ENCODE measurements around the gene DCP2.

DCP2 gene

DNA sequence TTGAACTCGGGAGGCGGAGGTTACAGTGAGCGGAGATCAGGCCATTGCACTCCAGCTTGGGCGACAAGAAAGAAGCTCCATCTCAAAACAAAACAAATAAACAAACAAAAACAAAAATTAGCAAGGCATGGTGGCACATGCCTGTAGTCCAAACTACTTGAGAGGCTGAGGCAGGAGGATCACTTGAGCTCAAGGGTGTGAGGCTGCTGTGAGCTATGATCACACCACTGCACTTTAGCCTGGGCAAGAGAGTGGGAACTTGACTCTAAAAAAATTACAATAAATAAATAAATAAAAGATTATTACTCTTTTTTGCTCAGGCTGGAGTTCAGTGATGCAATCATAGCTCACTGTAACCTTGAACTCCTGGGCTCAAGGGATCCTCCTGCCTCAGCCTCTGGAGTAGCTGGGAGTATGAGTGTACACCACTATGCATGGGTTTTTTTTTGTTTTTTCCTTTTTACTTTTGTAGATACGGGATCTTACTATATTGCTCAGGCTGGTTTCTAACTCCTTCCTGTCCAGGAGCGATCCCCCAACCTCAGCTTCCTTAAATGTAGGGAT is 9.0 kb upstream of the DCP2 start:
- DNase-seq = no peak

DNA sequence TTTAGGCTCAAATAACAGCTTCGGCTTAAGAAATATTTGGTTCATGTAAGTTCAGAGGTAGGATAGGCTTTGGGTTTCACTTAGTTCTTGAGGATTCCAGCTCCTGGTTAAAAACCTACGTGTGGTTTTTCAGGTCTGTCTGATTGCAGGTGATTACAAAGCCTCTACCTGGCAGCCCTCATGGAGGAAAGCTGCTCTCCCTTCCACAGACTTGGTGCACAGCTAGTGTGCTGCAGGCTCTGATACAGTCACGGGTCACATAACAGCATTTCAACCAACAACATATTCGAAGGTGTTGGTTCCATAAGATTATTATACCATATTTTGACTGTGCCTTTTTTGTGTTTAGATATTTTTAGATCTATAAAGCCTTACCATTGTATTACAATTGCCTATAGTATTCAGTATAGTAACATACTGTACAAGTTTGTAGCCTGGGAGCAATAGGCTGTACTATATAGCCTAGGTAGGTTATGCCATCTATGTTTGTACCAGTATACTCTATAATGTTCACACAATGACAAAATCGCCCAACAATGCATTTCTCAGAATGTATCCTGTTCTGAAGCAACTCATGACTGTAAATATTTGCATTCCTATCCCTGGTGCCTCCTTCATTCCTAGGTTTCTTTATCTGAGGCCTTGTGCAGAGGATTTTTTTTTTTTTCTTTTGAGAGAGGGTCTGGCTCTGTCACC is 8.0 kb upstream of the DCP2 start:
- no peak for DNase-seq

DNA sequence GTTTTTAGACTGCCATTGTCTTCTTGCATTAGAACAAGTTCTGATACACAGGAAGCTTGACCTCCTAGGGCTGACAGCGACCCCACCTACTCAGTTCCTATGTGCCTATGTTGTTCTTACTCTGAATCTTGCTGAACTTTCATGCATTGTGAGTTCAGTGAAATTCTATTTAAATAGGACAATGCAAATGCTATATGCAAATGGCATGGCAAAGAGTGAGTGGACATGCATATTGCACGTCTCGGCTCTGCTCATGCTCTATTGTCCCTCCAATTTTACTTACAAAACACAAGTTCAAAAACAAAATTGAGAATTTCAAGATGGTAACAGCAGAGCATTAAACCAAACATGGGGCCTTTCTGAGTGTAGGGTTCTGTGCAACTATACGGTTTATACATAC is 5.3 kb upstream of the DCP2 start:
- DNase-seq = no peak

DNA sequence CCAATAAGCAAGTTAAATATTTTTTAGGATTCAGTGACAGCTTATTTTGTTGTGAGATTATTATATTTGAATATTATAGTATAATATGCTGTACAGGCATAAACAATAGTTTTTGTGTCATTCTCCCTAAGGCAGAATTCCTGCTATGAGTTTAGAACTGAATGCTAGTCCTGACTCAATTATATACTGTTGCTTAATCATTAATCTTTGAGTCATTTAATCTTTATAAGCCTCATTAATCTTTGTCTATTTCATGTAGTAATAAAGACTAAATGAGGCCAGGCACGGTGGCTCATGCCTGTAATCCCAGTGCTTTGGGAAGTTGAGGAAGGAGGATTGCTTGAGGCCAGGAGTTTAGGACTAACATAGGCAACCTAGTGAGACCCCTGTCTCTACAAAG is 3.6 kb upstream of the DCP2 start:
- DNase-seq = no peak

DNA sequence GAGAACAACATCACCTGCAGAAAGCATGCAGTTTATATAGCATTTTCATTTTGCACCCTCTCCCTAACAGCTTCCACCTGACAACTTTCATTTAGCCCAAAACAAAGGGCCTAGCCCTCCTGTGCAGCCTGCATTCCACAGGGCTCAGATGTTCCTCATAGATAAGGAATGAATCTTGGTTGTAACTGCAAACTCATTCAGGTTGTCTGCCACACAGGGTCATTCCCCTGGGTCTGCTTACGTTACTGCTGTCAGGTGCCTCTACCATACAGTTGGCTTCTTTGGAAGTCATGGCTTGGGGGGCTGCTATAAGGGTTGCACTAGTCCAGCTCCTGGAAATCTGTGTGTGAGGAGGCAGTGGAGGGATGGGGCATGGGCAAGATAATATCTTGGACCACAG is 2.7 kb upstream of the DCP2 start:
- DNase-seq = no peak

DNA sequence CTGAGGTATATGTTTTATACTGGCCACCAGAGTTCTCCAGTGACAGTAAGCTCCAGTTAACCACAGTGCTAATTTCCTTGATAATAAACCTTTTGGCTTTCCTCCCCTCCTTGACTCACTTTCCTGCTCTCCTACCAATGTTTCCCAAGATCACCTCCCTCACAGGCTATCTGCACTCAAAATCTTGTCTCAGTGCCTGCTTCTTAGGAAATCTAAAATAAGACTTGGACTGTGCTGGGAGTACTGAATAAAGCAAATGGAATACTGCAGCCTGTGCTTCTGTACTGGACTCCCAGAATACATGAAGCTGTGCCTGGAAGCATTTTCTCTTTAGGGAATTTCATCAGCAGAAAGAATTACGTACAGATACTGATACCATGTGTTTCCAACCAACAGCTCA is 1.7 kb upstream of the DCP2 start:
- DNase-seq = no peak

DNA sequence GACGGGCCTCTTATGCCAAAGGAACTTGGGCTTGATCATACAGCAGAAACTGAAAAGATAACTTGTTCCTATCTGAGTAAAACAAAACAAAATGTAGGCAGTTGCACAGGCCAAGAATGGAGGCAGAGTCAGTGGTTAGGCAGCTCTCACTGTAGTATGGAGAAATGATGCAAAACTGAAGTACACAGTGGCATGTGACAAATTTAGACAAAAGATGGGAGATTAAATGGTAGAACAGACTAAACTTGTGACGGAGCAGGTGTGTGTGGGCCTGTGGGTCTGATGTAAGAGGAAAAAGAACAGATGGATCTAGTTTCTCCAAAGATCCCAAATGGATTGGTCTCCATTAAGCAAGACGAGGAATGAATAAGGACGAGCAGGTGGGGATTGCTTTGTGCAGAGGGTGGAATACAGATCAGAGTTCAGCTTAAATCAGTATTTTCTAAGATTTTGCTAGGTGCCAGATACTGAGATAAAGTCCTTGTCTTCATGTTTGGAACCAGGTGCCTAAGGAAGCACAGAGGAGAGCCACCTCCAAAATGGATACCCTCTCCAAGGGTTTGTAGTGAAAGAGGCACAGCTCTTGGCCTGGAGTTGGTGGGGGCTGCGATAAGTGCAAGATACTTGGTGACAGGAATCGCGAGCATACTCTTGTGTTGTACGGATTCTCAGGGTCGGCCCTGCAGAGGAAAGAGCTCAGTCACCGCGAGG is 722 bp upstream of the DCP2 start:
- DNase-seq = no peak

DNA sequence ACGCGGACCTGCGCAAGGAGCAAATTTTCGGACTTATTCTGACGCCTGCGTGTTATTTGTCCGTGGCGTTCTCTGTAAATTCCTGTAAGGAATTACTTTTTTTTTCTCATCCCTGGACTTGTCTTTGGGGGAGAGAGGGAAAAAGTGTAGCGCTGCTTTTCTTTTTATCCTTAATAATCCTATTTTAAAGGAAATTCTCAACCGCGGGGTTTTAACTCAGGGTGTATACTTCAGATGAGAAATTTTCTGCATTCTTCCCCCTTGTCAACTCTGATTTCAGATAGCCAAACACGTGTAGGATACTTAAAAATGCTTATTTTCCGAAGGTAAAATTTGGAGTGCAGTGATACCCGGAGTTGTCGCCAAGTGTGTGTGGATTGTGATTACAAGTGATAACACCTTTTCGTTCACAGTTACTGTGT is 853 bp downstream of the DCP2 start:
- DNase-seq = no peak

DNA sequence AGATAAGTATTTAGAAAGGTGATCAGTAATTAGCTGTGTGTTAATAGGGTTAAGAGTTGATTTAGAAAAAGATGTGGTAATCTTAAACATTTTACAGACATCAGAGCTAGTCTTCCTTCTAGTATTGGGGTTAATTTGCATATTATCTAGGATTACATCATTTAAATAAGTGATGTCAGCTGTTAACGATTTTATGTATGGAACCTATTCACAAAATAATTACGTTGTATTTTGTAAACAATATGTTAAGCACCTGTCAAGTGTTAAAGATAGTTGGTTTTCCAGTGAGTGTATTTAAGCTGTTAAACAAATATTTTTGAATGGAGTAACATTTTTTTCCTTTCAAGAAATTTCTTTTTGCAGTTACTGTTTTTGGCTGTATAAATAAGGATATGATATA is 2.2 kb downstream of the DCP2 start:
- DNase-seq = no peak

DNA sequence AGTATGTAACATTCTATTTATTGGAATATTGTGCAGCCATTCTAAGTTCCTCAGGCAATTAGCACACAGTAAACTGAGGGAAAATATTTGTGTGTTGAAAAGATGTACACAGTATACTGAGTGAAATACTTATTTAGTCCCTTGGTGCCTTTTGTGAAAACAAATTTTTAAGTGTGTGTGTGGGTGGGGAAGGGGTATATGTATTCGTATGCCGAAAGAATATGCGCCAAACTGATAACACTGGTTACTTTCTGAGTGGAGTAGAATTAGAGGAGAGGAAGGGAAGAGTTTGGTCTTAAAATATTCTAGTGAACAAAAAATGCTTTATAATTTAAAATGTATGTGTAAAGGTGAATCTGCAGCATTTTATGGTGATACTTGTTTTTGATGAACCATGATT is 3.1 kb downstream of the DCP2 start:
- no peak for DNase-seq

DNA sequence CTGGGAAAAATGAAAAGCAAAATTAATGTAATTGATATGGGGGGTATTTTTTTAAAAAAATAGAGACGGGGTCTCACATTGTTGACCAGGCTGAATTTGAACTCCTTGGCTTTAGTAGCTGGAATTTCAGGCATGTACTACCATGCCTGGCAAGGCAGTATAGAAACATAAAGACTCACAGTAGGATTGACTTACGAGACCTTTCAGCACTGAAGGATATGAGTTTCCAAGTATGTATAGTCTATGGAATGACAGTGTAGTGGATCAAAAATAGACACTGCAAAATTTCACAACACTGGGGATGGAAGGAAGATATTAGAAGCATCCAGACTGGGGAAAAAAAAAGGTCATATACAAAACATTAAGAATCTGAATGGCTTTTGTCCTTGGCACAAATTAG is 6.8 kb downstream of the DCP2 start:
- no peak for DNase-seq

DNA sequence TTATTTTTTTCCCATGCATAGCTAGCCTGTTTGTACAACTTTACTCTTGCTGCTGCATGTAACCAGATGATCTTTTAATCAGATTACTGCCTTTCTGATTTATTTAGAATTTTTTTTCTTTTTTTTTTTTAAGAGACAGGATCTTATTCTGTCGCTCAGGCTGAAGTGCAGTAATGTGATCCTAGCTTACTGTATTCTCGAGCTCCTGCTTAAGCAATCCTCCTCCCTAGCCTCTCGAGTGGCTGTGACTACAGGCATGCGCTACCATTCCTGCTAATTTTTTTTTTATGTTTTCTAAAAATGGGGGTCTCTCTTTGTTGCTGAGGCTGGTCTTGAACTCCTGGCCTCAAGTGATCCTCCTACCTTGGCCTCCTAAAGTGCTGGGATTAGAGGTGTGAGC is 9.6 kb downstream of the DCP2 start:
- DNase-seq = peak; percentile 72

DNA sequence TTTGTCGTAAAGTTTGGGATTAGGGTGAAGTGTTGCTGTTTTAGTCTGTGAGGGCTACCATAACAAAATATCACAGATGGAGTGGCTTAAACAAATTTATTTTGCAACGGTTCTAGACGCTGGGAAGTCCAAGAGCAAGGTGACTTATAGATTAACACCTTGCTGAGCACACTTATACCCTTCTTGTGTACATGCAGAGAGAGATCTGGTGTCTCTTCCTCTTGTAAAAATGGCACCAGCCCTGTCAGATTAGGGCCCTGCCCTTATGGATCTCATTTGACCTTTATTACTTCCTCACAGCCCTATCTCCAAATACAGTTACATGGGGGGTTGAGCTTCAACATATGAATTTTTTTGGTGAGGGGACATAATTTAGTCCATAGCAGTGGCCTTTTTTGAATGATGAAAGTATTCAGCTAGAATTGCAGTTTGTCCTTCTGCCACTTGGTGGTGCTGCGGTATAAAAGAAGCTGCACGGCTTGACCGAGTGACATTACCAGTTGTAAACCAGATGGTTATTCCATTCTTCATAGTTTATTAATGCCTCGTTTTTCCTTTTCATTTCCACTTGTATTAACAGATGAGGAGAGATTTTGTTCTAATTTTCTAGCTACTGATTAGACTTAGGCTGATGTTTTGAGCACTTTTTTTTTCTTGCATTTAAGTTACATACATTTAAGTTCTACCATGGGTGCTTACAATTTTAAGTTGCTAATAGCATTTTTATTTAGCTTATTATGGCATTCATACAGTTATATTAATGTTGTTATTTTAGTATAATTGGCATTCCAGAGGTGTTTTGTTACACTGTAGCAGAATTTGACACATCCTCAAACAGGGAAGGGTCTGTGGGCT is 19.4 kb downstream of the DCP2 start:
- peak; percentile 72 for DNase-seq

DNA sequence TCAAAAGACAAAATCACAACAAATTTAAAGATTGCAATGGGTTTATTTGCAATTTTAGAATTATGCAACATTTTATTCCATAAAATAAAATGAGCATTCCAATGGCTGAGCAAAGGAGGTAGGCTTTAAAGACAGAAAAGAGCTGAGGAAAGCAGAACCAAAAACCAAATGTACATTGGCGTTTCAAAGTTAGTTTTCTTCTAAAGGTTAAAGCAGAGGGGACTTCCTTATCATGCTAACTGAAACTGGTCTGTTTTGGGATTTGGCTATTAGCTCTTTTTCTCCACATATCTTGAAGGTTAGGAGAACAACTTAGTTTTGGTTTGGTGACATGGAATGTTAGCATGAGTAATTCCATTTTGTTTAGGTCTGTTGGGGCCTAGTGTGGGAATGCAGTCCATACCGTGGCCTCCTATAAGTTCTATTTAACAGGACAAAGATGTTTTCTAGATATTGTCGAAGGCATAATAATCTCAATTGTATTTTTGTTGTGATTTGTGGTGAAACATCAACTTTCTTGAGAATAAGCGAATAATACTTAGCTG is 20.3 kb downstream of the DCP2 start:
- no peak for DNase-seq

DNA sequence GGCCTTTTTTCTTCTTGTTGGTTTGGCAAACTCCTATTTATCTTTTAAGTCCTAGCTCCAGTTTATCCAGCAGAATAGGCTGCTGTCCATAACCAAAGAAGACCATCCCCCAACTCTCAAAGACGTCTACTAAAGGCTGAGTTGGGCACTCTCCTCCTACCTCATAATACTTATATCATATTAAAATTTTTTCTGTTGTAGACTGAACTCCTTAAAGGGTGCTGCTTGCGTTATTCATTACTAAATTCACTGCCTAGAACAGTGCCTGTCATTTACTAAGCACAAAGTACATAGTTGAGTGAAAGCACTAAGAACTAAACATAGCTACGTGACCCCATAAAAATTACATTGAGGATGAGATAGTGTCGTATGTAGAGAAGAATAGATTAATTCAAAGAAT is 21.7 kb downstream of the DCP2 start:
- no peak for DNase-seq

DNA sequence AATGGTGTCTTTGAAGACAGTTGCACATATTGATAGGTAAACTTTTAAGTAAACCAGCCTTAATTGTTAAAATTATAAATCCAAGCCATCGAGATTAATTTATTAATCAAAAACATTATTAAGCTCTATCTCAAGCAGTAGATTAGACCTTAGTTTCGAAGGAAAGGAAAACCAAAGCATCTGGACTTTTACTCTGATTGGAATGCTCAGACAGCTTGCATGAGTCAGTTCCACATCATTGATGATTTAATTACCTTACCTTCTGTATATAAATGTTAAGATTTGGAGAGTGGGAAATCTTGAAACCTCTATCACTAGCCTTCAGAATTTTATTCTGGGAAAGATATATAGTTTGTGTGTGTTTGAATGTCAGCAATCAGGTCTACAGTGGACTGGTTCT is 23.9 kb downstream of the DCP2 start:
- no peak for DNase-seq

DNA sequence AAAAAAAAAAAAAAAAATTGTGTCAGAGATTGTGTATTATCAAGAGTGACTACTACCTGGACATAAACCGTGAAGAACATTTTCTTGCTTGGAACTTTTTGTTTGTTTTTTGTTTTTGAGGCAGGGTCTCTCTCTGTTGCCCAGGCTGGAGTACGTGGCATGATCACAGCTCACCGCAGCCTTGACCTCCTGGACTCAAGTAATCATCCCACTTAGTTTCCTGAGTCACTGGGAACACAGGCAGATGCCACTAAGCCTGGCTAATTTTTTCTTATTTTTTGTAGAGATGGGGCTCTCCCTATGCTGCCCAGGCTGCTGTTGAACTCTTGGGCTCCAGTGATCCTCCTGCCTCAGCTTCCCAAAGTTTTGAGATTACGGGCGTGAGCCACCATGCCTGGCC is 25.8 kb downstream of the DCP2 start:
- no peak for DNase-seq

DNA sequence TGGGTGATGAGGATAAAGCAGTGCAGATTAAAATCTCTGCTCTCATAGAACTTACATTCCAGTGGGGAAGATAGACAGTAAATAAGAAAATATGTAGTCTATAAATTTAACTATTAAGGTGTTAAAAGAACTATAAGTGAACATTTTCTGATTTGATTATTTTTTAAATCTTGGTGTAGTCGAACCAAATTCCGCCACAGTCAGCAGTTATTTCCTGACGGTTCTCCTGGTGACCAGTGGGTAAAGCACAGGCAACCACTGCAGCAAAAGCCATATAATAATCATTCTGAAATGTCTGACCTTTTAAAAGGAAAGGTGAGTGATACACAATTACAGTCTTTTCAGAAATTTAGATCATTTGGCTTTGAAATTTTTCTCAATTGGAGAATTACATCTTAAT is 27.2 kb downstream of the DCP2 start:
- DNase-seq = no peak

DNA sequence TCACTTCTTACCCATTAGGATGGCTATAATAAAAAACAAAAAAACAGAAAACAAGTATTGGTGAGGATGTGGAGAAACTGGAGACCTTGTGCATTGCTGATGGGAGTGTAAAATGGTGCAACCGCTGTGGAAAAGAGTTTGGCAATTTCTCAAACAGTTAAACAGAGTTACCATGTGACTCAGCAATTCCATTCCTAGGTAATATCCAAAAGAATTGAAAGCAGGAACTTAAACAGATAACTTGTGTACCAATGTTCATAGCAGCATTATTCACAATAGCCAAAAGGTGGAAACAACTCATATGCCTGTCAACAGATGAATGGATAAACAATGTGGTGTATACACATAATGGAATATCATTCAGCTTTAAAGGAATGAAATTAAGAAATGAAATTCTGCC is 28.9 kb downstream of the DCP2 start:
- no peak for DNase-seq

DNA sequence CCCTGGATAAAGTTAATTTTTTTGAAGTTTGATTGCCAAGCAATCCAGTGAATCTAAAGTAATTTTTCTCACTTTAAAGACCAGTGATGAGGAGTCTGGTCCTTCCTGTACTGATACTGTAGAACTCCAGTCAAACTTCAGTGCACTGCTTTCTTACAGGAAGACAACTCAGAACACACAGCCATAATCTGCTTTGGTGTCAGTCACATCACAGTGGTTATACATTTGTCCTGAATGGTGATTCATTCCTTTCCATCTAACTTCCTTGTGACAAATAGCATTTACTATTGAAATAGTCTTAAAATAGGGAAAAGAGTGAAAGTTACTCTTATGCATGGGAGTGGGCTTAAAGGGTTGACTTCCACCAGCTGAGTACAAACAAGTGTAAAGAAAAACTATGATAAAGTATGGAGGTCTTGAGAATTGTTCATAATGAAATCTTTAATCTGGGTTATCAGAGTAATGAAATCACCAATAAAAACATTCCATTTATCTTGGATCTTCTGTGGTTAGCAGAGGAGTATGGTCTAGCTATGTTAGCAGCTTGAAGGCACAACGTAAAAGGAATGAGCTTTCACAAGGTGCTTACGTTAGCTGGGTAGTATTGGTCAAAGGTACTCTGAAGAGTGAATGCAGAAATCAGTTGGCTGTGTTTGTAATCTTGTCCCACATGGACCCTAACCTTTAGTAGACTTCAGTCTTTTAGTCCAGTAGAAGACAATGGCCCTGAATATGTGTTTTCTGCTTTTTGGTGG is 41.5 kb downstream of the DCP2 start:
- no peak for DNase-seq

DNA sequence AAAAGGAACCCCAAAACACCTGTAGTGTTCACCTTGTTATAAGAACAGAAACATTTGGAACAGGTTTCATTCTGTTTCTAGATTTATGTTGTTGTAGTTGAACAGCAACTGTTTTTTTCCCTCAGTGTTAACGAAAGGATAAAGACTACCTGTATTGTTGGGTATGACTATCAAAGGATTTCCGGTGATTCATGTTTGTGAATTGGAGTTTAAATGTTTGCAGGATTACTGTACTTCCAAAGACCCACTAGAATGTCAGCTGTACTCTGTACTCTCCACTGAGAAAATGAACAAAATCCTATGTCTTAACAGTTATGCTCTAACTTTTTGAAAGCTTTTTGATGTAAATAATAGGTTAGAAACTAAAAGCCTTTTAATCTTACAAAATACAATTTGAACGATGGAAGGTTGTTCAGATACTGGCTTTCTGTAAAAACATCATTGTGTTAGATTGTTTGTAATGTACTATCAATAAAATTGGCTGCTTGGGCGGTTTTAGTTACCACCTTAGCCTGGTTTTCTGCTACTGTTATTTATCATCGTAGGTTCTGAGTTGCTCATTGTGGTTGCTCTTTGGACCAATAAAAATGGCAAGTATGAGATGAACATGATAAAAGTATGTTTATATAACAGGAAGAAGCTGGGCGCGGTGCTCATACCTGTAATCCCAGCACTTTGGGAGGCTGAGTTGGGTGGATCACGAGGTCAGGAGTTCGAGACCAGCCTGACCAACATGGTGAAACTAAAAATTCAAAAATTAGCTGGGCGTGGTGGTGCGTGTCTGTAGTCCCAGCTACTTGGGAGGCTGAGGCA is 44.1 kb downstream of the DCP2 start:
- no peak for DNase-seq

DNA sequence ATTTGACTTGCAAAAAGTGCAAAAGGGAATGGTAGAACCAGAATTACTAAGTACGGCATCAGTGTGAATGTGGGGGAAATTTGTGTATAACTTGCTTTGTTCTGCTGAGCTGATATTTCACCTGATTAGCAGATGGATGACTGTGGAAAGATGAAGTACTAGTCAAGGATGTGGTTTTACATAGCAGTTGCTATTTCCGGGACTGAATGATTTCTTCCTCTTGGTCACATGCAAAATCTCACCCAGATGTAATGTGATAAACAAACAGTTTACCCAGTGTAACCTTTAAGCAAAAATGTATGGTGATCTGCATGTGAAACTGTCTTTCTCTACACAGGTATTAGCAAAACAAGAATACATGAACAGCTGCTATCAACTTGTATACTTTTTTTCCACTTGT is 46.1 kb downstream of the DCP2 start:
- DNase-seq = no peak

All from NCI-H82 (cell line).